A549 (cell line): Measurements from ENCODE around the gene SMYD1.

ENCODE experiments used
- CBX8 ChIP-seq: fragments of 200-600 bp; sonication (generic); IDR thresholded peaks from 2 replicates; pipeline ENCODE4 v1.6.1; 2016
- CHD2 ChIP-seq: fragments of 150-350 bp; IDR thresholded peaks from 2 replicates; pipeline ENCODE4 v1.6.1; 2014; ENCODE audit warnings: low read length; ENCODE audit not compliant: partially characterized antibody
- CHD4 ChIP-seq: fragments of 200-600 bp; sonication (generic); IDR thresholded peaks from 2 replicates; pipeline ENCODE4 v1.6.1; 2016; ENCODE audit warnings: antibody characterized with exemption, mild to moderate bottlenecking, borderline replicate concordance
- GATA3 ChIP-seq: IDR thresholded peaks from 2 replicates; pipeline ENCODE4 v1.6.1; 2012; ENCODE audit warnings: borderline replicate concordance
- JUNB ChIP-seq: fragments of >200 bp; sonication (Bioruptor Twin); formaldehyde crosslinking; IDR thresholded peaks from 2 replicates; pipeline ENCODE4 v1.6.1; 2016
- MAFK ChIP-seq: fragments of 450-650 bp; IDR thresholded peaks from 2 replicates; pipeline ENCODE4 v1.6.1; 2014; ENCODE audit not compliant: partially characterized antibody
- MYC ChIP-seq: IDR thresholded peaks from 2 replicates; pipeline ENCODE4 v1.6.1; 2012; ENCODE audit warnings: mild to moderate bottlenecking, inconsistent platforms, low read length, improper control_type of control experiment, borderline replicate concordance
- POLR2A ChIP-seq: IDR thresholded peaks from 2 replicates; pipeline ENCODE4 v1.6.1; 2012; ENCODE audit warnings: mild to moderate bottlenecking, low read length
- TF ChIP-seq, protein P1 (sequence below): fragments of >200 bp; sonication (Bioruptor Twin); formaldehyde crosslinking; IDR thresholded peaks from 3 replicates; pipeline ENCODE4 v1.5.1; 2016
- TF ChIP-seq, protein P2 (sequence below): fragments of 450-650 bp; IDR thresholded peaks from 2 replicates; pipeline ENCODE4 v1.6.1; 2014; ENCODE audit warnings: antibody characterized with exemption
- TF ChIP-seq, protein P3 (sequence below): fragments of >200 bp; sonication (Bioruptor Twin); formaldehyde crosslinking; IDR thresholded peaks from 3 replicates; pipeline ENCODE4 v1.6.1; 2016

DNA sequence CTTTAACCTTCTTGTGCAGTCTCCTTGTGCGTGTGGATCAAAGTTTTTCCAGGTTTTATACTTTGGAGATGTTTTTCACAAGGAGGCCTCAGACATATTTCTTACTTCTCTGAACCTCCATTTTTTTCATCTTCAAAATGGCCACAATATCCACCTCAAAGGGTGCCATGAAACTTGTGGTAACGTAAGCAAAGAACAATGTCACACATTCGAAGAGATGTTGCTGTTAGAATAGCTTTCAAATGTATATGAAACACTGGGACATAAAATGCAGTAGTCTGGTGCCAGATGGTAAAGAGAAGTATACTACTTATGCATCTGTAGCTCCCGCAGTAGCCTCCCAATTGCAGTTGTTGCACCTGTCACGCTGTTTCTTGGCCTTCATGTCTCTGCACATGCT is 9.4 kb upstream of the SMYD1 start:
- TF ChIP-seq, protein P1, sequence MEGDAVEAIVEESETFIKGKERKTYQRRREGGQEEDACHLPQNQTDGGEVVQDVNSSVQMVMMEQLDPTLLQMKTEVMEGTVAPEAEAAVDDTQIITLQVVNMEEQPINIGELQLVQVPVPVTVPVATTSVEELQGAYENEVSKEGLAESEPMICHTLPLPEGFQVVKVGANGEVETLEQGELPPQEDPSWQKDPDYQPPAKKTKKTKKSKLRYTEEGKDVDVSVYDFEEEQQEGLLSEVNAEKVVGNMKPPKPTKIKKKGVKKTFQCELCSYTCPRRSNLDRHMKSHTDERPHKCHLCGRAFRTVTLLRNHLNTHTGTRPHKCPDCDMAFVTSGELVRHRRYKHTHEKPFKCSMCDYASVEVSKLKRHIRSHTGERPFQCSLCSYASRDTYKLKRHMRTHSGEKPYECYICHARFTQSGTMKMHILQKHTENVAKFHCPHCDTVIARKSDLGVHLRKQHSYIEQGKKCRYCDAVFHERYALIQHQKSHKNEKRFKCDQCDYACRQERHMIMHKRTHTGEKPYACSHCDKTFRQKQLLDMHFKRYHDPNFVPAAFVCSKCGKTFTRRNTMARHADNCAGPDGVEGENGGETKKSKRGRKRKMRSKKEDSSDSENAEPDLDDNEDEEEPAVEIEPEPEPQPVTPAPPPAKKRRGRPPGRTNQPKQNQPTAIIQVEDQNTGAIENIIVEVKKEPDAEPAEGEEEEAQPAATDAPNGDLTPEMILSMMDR: no peak
- TF ChIP-seq, protein P2, sequence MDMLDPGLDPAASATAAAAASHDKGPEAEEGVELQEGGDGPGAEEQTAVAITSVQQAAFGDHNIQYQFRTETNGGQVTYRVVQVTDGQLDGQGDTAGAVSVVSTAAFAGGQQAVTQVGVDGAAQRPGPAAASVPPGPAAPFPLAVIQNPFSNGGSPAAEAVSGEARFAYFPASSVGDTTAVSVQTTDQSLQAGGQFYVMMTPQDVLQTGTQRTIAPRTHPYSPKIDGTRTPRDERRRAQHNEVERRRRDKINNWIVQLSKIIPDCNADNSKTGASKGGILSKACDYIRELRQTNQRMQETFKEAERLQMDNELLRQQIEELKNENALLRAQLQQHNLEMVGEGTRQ: no peak
- TF ChIP-seq, protein P3, sequence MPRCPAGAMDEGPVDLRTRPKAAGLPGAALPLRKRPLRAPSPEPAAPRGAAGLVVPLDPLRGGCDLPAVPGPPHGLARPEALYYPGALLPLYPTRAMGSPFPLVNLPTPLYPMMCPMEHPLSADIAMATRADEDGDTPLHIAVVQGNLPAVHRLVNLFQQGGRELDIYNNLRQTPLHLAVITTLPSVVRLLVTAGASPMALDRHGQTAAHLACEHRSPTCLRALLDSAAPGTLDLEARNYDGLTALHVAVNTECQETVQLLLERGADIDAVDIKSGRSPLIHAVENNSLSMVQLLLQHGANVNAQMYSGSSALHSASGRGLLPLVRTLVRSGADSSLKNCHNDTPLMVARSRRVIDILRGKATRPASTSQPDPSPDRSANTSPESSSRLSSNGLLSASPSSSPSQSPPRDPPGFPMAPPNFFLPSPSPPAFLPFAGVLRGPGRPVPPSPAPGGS: no peak
- no peak for TF ChIP-seq CHD2
- TF ChIP-seq MYC: no peak
- no peak for TF ChIP-seq JUNB
- no peak for TF ChIP-seq CHD4
- no peak for TF ChIP-seq GATA3
- no peak for TF ChIP-seq CBX8
- no peak for TF ChIP-seq POLR2A
- no peak for TF ChIP-seq MAFK
